ENCODE measurements around the gene GGN. TPM values are rescaled to one million over a fixed set of nuclear protein-coding genes. Genes with fewer than 3 reads are reported as not detected.
A peak's percentile ranks its signal among the peaks of the same experiment; 100 is the strongest.

The GGN gene
- total and polyA plus RNA-seq, 3 donors from 2014 or later, result 43.7 to 196 (median 80.2) TPM

DNA sequence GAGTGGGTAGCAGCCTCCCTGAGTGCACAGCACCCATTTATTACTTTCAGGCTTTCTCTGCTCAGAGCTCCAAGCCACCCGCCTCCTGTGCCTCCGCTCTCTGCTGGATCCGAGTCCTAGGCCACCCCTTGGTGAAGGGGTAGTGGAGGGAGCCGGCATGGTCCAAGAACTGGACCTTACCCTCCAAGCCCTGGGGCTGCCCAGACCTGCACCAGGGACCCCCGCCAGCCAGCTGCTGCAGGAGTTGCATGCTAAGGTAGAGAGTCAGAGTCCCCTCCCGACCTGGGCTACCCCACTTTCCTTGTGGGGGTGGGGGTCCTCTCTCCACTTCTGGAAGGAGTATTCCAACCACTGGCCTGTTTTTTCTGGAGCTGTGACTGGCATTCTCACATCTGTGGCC, 17.0 kb upstream of the GGN start:
- no peak overlapping the region for H3K27ac ChIP-seq
- TF ChIP-seq, protein P1, sequence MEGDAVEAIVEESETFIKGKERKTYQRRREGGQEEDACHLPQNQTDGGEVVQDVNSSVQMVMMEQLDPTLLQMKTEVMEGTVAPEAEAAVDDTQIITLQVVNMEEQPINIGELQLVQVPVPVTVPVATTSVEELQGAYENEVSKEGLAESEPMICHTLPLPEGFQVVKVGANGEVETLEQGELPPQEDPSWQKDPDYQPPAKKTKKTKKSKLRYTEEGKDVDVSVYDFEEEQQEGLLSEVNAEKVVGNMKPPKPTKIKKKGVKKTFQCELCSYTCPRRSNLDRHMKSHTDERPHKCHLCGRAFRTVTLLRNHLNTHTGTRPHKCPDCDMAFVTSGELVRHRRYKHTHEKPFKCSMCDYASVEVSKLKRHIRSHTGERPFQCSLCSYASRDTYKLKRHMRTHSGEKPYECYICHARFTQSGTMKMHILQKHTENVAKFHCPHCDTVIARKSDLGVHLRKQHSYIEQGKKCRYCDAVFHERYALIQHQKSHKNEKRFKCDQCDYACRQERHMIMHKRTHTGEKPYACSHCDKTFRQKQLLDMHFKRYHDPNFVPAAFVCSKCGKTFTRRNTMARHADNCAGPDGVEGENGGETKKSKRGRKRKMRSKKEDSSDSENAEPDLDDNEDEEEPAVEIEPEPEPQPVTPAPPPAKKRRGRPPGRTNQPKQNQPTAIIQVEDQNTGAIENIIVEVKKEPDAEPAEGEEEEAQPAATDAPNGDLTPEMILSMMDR (IDR thresholded peaks at IDR 0.05), result no peak
- TF ChIP-seq POLR2A (IDR thresholded peaks at IDR 0.05), result no peak
- H3K4me3 ChIP-seq, result no peak overlapping the region
- H3K36me3 ChIP-seq (ENCODE audit: low read depth, missing control alignments), result no peaks in the 10 kb centered on the region
- no peaks in the 10 kb centered on the region for H3K4me1 ChIP-seq
- no peaks in the 10 kb centered on the region for H3K27me3 ChIP-seq
- H3K9me3 ChIP-seq, result no peaks in the 10 kb centered on the region
- intact Hi-C loops (cut with DNase I; ENCODE audit: low total_unique reads), result loop anchor here (10.0 kb wide), 1 partner anchor 210 kb away; the partner anchor contains the start of genes EIF3K and MAP4K1
- DNase-seq, result no peak
- WGBS, 2 donors, result 86 to 100% methylated on average over 3 to 6 of the region's 6 CpGs

DNA sequence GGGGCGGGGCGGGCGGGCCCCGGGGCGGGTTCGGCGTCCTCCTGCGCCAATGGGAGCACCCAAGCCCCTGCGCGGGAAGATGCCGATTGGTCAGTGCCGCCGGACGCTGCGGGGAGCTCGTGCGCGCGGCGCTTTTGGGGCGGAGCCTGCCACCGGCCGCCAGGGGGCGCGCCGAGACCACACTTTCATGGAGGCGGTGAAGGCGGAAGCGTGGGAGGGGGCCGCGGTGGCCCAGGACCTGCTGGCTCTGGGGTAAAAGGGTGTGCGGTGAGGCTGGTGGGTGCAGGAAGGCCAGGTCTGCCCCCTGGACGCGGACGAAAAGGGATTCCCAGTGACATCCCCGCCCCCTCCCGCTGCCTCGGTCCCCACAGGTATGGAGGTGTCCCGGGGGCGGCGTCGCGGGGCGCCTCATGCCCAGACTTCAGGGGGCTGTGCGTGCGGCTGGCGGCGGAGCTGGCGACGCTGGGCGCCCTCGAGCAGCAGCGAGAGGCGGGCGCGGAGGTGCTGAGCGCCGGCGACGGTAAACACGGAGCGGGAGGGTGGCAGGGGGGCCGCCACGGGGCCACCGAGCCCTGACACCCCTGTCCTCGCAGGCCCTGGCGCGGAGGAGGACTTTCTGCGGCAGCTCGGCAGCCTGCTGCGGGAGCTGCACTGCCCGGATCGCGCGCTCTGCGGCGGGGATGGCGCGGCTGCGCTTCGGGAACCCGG, 15.3 kb upstream of the GGN start, which contains the start of gene FAM98C:
FAM98C (plus strand) TSS at position 127 of the 708 bp plus-strand sequence; CDS start at position 188, 61 bp downstream.
- peak; percentile 97 for DNase-seq
- Histone ChIP-seq H3K4me1 (no peaks in the 10 kb centered on the region), H3K9me3 (no peaks in the 10 kb centered on the region), H3K36me3 (ENCODE audit: low read depth, missing control alignments) (no peaks in the 10 kb centered on the region), H3K27me3 (no peaks in the 10 kb centered on the region), H3K27ac (peak within 1 kb of the TSS; percentile 42 to 72), H3K4me3 (peak within 1 kb of the TSS; percentile 66 to 77)
- TF ChIP-seq, protein P1 (IDR thresholded peaks at IDR 0.05), result peak; percentile 99 to 100 (median 99)
- TF ChIP-seq POLR2A (IDR thresholded peaks at IDR 0.05), result no peak
- intact Hi-C loops (cut with DNase I; ENCODE audit: low total_unique reads), result loop anchor here (10.0 kb wide), 1 partner anchor 212 kb away; the partner anchor contains the start of genes EIF3K and MAP4K1
- 0 to 2% methylated on average over 2 to 70 of the region's 82 CpGs for WGBS, 2 donors

DNA sequence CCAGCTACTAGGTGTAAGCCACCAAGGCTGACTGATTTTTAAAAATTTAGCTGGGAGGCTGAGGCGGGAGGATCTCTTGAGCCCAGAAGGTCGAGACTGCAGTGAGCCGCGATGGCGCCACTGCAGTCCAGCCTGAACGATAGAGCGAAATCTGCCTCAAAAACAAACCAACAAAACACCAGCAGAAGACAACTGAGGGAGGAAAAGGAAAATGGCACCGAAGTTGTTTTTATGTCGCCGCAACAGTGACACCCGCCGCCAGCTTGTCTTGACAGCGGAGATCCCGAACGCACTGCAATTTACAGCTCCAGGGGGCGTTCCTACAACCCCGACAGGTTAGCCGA, 14.8 kb upstream of the GGN start:
- TF ChIP-seq POLR2A (IDR thresholded peaks at IDR 0.05), result no peak
- TF ChIP-seq, protein P1 (IDR thresholded peaks at IDR 0.05), result no peak
- H3K27me3 ChIP-seq, result no peaks in the 10 kb centered on the region
- 1 to 2% methylated on average over 10 to 18 of the region's 18 CpGs for WGBS, 2 donors
- H3K4me1 ChIP-seq, result no peaks in the 10 kb centered on the region
- H3K36me3 ChIP-seq (ENCODE audit: low read depth, missing control alignments), result no peaks in the 10 kb centered on the region
- no peak for DNase-seq
- H3K4me3 ChIP-seq, result peak overlapping the region in 1 of 2 donors; percentile 77
- intact Hi-C loops (cut with DNase I; ENCODE audit: low total_unique reads), result loop anchor here (10.0 kb wide), 1 partner anchor 212 kb away; the partner anchor contains the start of genes EIF3K and MAP4K1
- H3K27ac ChIP-seq, result no peak overlapping the region
- no peaks in the 10 kb centered on the region for H3K9me3 ChIP-seq

DNA sequence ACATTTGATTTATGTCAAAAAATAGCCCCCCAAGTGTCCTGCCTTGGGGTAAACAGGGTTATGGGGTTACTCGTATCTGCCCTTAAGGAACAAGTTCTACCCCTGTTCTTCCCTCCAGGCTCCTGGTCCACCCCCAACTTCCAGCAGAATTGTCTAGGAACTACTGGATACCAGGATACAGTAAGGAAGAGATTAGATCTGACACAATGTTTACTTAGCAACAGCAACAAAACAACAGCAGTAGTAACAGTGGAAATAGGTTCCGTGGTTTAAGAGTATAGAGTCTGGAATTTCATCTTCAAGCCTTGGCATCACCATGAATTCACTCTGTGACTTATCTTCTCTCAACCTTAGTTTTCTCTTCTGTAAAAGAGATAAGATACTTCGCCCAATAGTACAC, 13.3 kb upstream of the GGN start:
- Histone ChIP-seq H3K4me1 (no peaks in the 10 kb centered on the region), H3K9me3 (no peaks in the 10 kb centered on the region), H3K27ac (no peak overlapping the region), H3K27me3 (no peaks in the 10 kb centered on the region), H3K36me3 (ENCODE audit: low read depth, missing control alignments) (no peaks in the 10 kb centered on the region), H3K4me3 (no peak overlapping the region)
- intact Hi-C loops (cut with DNase I; ENCODE audit: low total_unique reads), result loop anchor here (10.0 kb wide), 1 partner anchor 214 kb away; the partner anchor contains the start of genes EIF3K and MAP4K1
- no peak for DNase-seq
- 76 to 80% methylated on average over 3 of the region's 3 CpGs for WGBS, 2 donors
- TF ChIP-seq, protein P1 (IDR thresholded peaks at IDR 0.05), result no peak
- TF ChIP-seq POLR2A (IDR thresholded peaks at IDR 0.05), result no peak

Measured in testis (tissue), 3 donors.